Measurements from ENCODE around the gene AGAP5. TPM values are rescaled to one million over a fixed set of nuclear protein-coding genes. Genes with fewer than 3 reads are reported as not detected.

AGAP5 gene
- total and polyA plus RNA-seq, 2 of the 13 experiments (the other 11 are each of a cell fraction or from before 2014, with no cell fraction given), result 5.3 to 7.9 TPM

GRCh38 chr10:73730153-73730906 is 32.4 kb upstream of the AGAP5 start (continued):
- TF ChIP-seq SPEN (CRISPR knock-in tag; IDR thresholded peaks at IDR 0.05; ENCODE audit: low read depth), result peak; percentile 87; the same call in 1 of the 2 replicates
- TF ChIP-seq U2AF2 (IDR thresholded peaks at IDR 0.05; ENCODE audit: low read depth, low read length), result no peak
- TF ChIP-seq EP300 (IDR thresholded peaks at IDR 0.05; ENCODE audit: low read depth in 2 of 2, low read length in 2 of 2), result 0 out of 4 replicates have a peak, but pooled peaks of 1 of the 2 experiments have one; percentile 16
- 0 out of 2 replicates have a peak, but pooled peaks have one; percentile 39 for TF ChIP-seq EP300 (CRISPR knock-in tag; IDR thresholded peaks at IDR 0.05; ENCODE audit: borderline replicate concordance)
- TF ChIP-seq ZFP37 (CRISPR knock-in tag; IDR thresholded peaks at IDR 0.05; ENCODE audit: borderline replicate concordance), result no peak
- no peak for TF ChIP-seq SOX13 (IDR thresholded peaks at IDR 0.05)
- peak in 1 of 2 experiments; percentile 57; a peak in 1 of 4 replicates for TF ChIP-seq SOX13 (CRISPR knock-in tag; conservative IDR thresholded peaks at IDR 0.05 in 1 of 2, IDR thresholded peaks at IDR 0.05 in 1 of 2)
- TF ChIP-seq ZNF343 (CRISPR knock-in tag; IDR thresholded peaks at IDR 0.05), result peak; percentile 67; the same call in 1 of the 2 replicates
- 0 out of 2 replicates have a peak, but pooled peaks have one; percentile 77 for TF ChIP-seq PAWR (CRISPR knock-in tag; IDR thresholded peaks at IDR 0.05; ENCODE audit: borderline replicate concordance)
- TF ChIP-seq, protein P1, sequence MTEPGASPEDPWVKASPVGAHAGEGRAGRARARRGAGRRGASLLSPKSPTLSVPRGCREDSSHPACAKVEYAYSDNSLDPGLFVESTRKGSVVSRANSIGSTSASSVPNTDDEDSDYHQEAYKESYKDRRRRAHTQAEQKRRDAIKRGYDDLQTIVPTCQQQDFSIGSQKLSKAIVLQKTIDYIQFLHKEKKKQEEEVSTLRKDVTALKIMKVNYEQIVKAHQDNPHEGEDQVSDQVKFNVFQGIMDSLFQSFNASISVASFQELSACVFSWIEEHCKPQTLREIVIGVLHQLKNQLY (CRISPR knock-in tag; IDR thresholded peaks at IDR 0.05), result peak; percentile 57; the same call in 1 of the 2 replicates
- TF ChIP-seq ARNTL (CRISPR knock-in tag; IDR thresholded peaks at IDR 0.05), result peak; percentile 67
- TF ChIP-seq SNAPC4 (CRISPR knock-in tag; IDR thresholded peaks at IDR 0.05), result peak; percentile 76; the same call in 1 of the 2 replicates
- TF ChIP-seq NFKB2 (CRISPR knock-in tag; IDR thresholded peaks at IDR 0.05; ENCODE audit: borderline replicate concordance), result peak; percentile 77; the same call in 1 of the 2 replicates
- 0 out of 2 replicates have a peak, but pooled peaks have one; percentile 81 for TF ChIP-seq ZNF230 (CRISPR knock-in tag; IDR thresholded peaks at IDR 0.05)
- no peak for TF ChIP-seq TCF12 (IDR thresholded peaks at IDR 0.05)
- peak; percentile 82 for TF ChIP-seq TCF12 (CRISPR knock-in tag; IDR thresholded peaks at IDR 0.05)
- no peak for TF ChIP-seq MIER2 (CRISPR knock-in tag; IDR thresholded peaks at IDR 0.05)
- TF ChIP-seq ZNF317 (CRISPR knock-in tag; IDR thresholded peaks at IDR 0.05), result peak; percentile 84
- TF ChIP-seq PHB2 (IDR thresholded peaks at IDR 0.05; ENCODE audit: partially characterized antibody), result no peak
- TF ChIP-seq SSRP1 (CRISPR knock-in tag; IDR thresholded peaks at IDR 0.05), result no peak; the same call in 1 of the 2 replicates
- TF ChIP-seq MLLT10 (CRISPR knock-in tag; IDR thresholded peaks at IDR 0.05), result no peak
- TF ChIP-seq CENPBD1 (CRISPR knock-in tag; IDR thresholded peaks at IDR 0.05; ENCODE audit: borderline replicate concordance, low read depth), result peak; percentile 84; the same call in 1 of the 2 replicates

Data from HepG2 (cell line).